ENCODE data around the gene COTL1. TPM values are rescaled to one million over a fixed set of nuclear protein-coding genes. Genes with fewer than 3 reads are reported as not detected.

The COTL1 gene
- total and polyA plus RNA-seq, 2 of the 13 experiments (the other 11 are each of a cell fraction or from before 2014, with no cell fraction given) = 8.7 to 16.9 TPM

GRCh38 chr16:84659656-84660300 is 41.9 kb upstream of the COTL1 start:
- peaks cover 27 to 73% of the 10 kb centered on the region in 2 experiments for H3K36me3 ChIP-seq (replicated peaks in 1 of 2; ENCODE audit: control insufficient read depth in 1 of 2, insufficient read depth in 2 of 2, low read length in 2 of 2)
- H3K9ac ChIP-seq (ENCODE audit: insufficient read depth, low read depth, low read length) = no peak overlapping the region

GRCh38 chr16:84658690-84659089 is 40.8 kb upstream of the COTL1 start:
- POLR2A ChIA-PET = no interaction called here
- no peaks in the 10 kb centered on the region for H3K79me2 ChIP-seq (ENCODE audit: insufficient read depth, low read length)
- no peaks in the 10 kb centered on the region for H3K27me3 ChIP-seq (ENCODE audit: control insufficient read depth in 1 of 2, insufficient read depth in 2 of 2, low read length in 2 of 2)
- H3K4me3 ChIP-seq (replicated peaks in 1 of 3; ENCODE audit: insufficient read depth in 1 of 3, low read depth in 2 of 3, low read length in 3 of 3) = no peak overlapping the region
- DNase-seq (ENCODE audit: low spot score) (no peak), FAIRE-seq (no peak), ATAC-seq (no peak)
- no peaks in the 10 kb centered on the region for H3K4me1 ChIP-seq (ENCODE audit: insufficient read depth, low read length)
- no peak overlapping the region for H3K9ac ChIP-seq (ENCODE audit: insufficient read depth, low read depth, low read length)
- in situ Hi-C loops (cut with HindIII; ENCODE audit: extremely low pct_ligation_motif_present, low pct_unique_long_range_greater_than_20kb) = no loop called here
- intact Hi-C loops (cut with micrococcal nuclease; ENCODE audit: unreplicated experiment) = no loop called here
- H3K36me3 ChIP-seq (replicated peaks in 1 of 2; ENCODE audit: control insufficient read depth in 1 of 2, insufficient read depth in 2 of 2, low read length in 2 of 2) = peaks cover 29 to 73% of the 10 kb centered on the region in 2 experiments
- no TSS peak for BruUV-seq (replicated peaks)
- 86% methylated on average over 11 of the region's 11 CpGs for WGBS (ENCODE audit: low lambda C conversion rate)
- no peak overlapping the region for H3K27ac ChIP-seq (ENCODE audit: extremely low read length, insufficient read depth, low read length)
- CTCF ChIA-PET (ENCODE audit: low intra/inter-chr PET ratio, low total read pairs) = no interaction called here
- H4K20me1 ChIP-seq (ENCODE audit: insufficient read depth, low read length) = no peaks in the 10 kb centered on the region
- no peak overlapping the region for H2AFZ ChIP-seq (ENCODE audit: low read length)
- no peaks in the 10 kb centered on the region for H3K9me3 ChIP-seq (ENCODE audit: low read length)
- H3K4me2 ChIP-seq (ENCODE audit: low read depth, low read length) = no peak overlapping the region
- TF ChIP-seq ZFP37 (CRISPR knock-in tag; IDR thresholded peaks at IDR 0.05; ENCODE audit: borderline replicate concordance) = no peak
- no peak for TF ChIP-seq LRRFIP1 (CRISPR knock-in tag; conservative IDR thresholded peaks at IDR 0.05)
- TF ChIP-seq GMEB2 (CRISPR knock-in tag; IDR thresholded peaks at IDR 0.05; ENCODE audit: low read depth) = no peak
- TF ChIP-seq SNAI1 (CRISPR knock-in tag; IDR thresholded peaks at IDR 0.05; ENCODE audit: borderline replicate concordance) = no peak
- TF ChIP-seq SATB2 (CRISPR knock-in tag; IDR thresholded peaks at IDR 0.05) = no peak

More at GRCh38 chr16:84659656-84660300, 41.9 kb upstream of the COTL1 start:
- ChIA-PET CTCF (ENCODE audit: low intra/inter-chr PET ratio, low total read pairs) (no interaction called here), POLR2A (no interaction called here)
- FAIRE-seq (no peak), ATAC-seq (no peak), DNase-seq (ENCODE audit: low spot score) (no peak)
- no peaks in the 10 kb centered on the region for H3K9me3 ChIP-seq (ENCODE audit: low read length)
- no peak overlapping the region for H3K4me3 ChIP-seq (replicated peaks in 1 of 3; ENCODE audit: insufficient read depth in 1 of 3, low read depth in 2 of 3, low read length in 3 of 3)
- no peaks in the 10 kb centered on the region for H4K20me1 ChIP-seq (ENCODE audit: insufficient read depth, low read length)
- 93% methylated on average over 27 of the region's 27 CpGs for WGBS (ENCODE audit: low lambda C conversion rate)
- no peak overlapping the region for H3K27ac ChIP-seq (ENCODE audit: extremely low read length, insufficient read depth, low read length)
- no peaks in the 10 kb centered on the region for H3K79me2 ChIP-seq (ENCODE audit: insufficient read depth, low read length)
- H2AFZ ChIP-seq (ENCODE audit: low read length) = no peak overlapping the region
- no TSS peak for BruUV-seq (replicated peaks)
- TF ChIP-seq ZNF652 (CRISPR knock-in tag; IDR thresholded peaks at IDR 0.05; ENCODE audit: borderline replicate concordance, low read depth) = no peak
- TF ChIP-seq SKIL (CRISPR knock-in tag; IDR thresholded peaks at IDR 0.05; ENCODE audit: borderline replicate concordance) = no peak
- no peak overlapping the region for H3K4me2 ChIP-seq (ENCODE audit: low read depth, low read length)
- no peaks in the 10 kb centered on the region for H3K4me1 ChIP-seq (ENCODE audit: insufficient read depth, low read length)
- intact Hi-C loops (cut with micrococcal nuclease; ENCODE audit: unreplicated experiment) = no loop called here
- in situ Hi-C loops (cut with HindIII; ENCODE audit: extremely low pct_ligation_motif_present, low pct_unique_long_range_greater_than_20kb) = no loop called here
- no peaks in the 10 kb centered on the region for H3K27me3 ChIP-seq (ENCODE audit: control insufficient read depth in 1 of 2, insufficient read depth in 2 of 2, low read length in 2 of 2)
